HepG2 (cell line): ENCODE data around the gene L2HGDH. TPM values are rescaled to one million over a fixed set of nuclear protein-coding genes. Genes with fewer than 3 reads are reported as not detected.

Experiments
- ATAC-seq: fragments of 200-7000 bp; cut with Tn5 transposase; 3 replicates; pipeline ENCODE4 v1.9.1; 2020; ENCODE audit warnings: mild to moderate bottlenecking, moderate library complexity
- BruUV-seq: library from RNA; stranded (reverse); fragments of 400-500 nt; replicated peaks from 2 replicates; lab custom pipeline; 2021; lab: Mats Ljungman, UMichigan
- CTCF ChIA-PET: fragments of 300-600 bp; formaldehyde crosslinking; extraction: SDS; loops from one replicate; lab custom pipeline; 2021; ENCODE audit warnings: low total read pairs, inconsistent platforms, low intra/inter-chr PET ratio; lab: Yijun Ruan, JAX
- POLR2A ChIA-PET: fragments of 350-600 bp; sonication (Branson Sonifier 250); formaldehyde crosslinking; loops from one replicate; lab custom pipeline; 2020; ENCODE audit warnings: antibody characterized with exemption, inconsistent platforms; lab: Yijun Ruan, JAX
- DNase-seq: peaks from one replicate; pipeline ENCODE4 v3.0.0-alpha.2; 2015; ENCODE audit warnings: low spot score
- FAIRE-seq: peaks from 3 replicates; lab custom pipeline; 2011; peaks lifted over from hg19 to GRCh38; lab: Jason Lieb, UNC
- H2AFZ ChIP-seq: one replicate; pipeline ENCODE4 v1.6.1; 2011; ENCODE audit warnings: low read length, inconsistent platforms
- H3K27ac ChIP-seq: fragments of 300-600 bp; 3 replicates; pipeline ENCODE4 v1.8.0; 2011; ENCODE audit warnings: mixed run types, mild to moderate bottlenecking, mixed read lengths, low read length, inconsistent platforms; ENCODE audit not compliant: insufficient read depth; ENCODE audit errors: extremely low read length
- H3K27me3 ChIP-seq, 2 experiments: fragments of 200-600 bp in 1 of 2; 2 replicates in 1 of 2; 3 replicates in 1 of 2; pipeline versions ENCODE4 v1.6.0 to v1.8.0; 2011; ENCODE audit warnings: low read length in 2 of 2, mild to moderate bottlenecking in 2 of 2, moderate library complexity in 2 of 2, inconsistent platforms in 1 of 2; ENCODE audit not compliant: insufficient read depth in 2 of 2, control insufficient read depth in 1 of 2
- H3K36me3 ChIP-seq, 2 experiments: fragments of 200-600 bp in 1 of 2; replicated peaks in 1 of 2; 2 replicates in 1 of 2; 3 replicates in 1 of 2; pipeline versions ENCODE4 v1.5.1 to v1.8.0; 2011; ENCODE audit warnings: low read length in 2 of 2, inconsistent platforms in 1 of 2; ENCODE audit not compliant: insufficient read depth in 2 of 2, control insufficient read depth in 1 of 2
- H3K4me1 ChIP-seq: 2 replicates; pipeline ENCODE4 v1.5.1; 2012; ENCODE audit warnings: low read length, inconsistent platforms; ENCODE audit not compliant: insufficient read depth
- H3K4me2 ChIP-seq: 2 replicates; pipeline ENCODE4 v1.6.0; 2011; ENCODE audit warnings: low read depth, low read length, inconsistent platforms
- H3K4me3 ChIP-seq, 3 experiments: fragments of 200-600 bp in 1 of 3; sonication (generic), shearing (Covaris generic) in 1 of 3; replicated peaks in 1 of 3; 2 replicates each; pipeline ENCODE4 v1.5.1; 2011 to 2016; ENCODE audit warnings: low read length in 3 of 3, inconsistent platforms in 2 of 3, low read depth in 2 of 3, mild to moderate bottlenecking in 2 of 3, control low read depth in 1 of 3, mixed read lengths in 1 of 3; ENCODE audit not compliant: insufficient read depth in 1 of 3
- H3K79me2 ChIP-seq: one replicate; pipeline ENCODE4 v1.6.1; 2011; ENCODE audit warnings: low read length, inconsistent platforms; ENCODE audit not compliant: insufficient read depth
- H3K9ac ChIP-seq: 2 replicates; pipeline ENCODE4 v1.6.0; 2011; ENCODE audit warnings: mild to moderate bottlenecking, low read depth, low read length, inconsistent platforms; ENCODE audit not compliant: insufficient read depth
- H3K9me3 ChIP-seq: 2 replicates; pipeline ENCODE4 v1.5.1; 2012; ENCODE audit warnings: mild to moderate bottlenecking, low read length
- H4K20me1 ChIP-seq: 2 replicates; pipeline ENCODE4 v1.6.0; 2011; ENCODE audit warnings: inconsistent platforms, mild to moderate bottlenecking, low read length, moderate library complexity; ENCODE audit not compliant: insufficient read depth
- AKAP8 ChIP-seq: sonication (generic); formaldehyde crosslinking; IDR thresholded peaks from 2 replicates; pipeline ENCODE4 v1.5.1; 2020; ENCODE audit warnings: mild to moderate bottlenecking, missing genetic modification reagents
- BCL6 ChIP-seq: IDR thresholded peaks from 2 replicates; pipeline ENCODE4 v1.6.1; 2016; ENCODE audit warnings: missing genetic modification reagents, missing compliant biosample characterization
- MAF1 ChIP-seq: sonication (generic); formaldehyde crosslinking; IDR thresholded peaks from 2 replicates; pipeline ENCODE4 v1.5.0; 2020; ENCODE audit warnings: missing genetic modification reagents, borderline replicate concordance
- POLR2G ChIP-seq: fragments of 200-400 bp; formaldehyde crosslinking; IDR thresholded peaks from 2 replicates; pipeline ENCODE4 v1.6.1; 2018; ENCODE audit warnings: mild to moderate bottlenecking, low read depth, low read length, moderate library complexity
- SRF ChIP-seq: IDR thresholded peaks from 2 replicates; pipeline ENCODE4 v1.6.1; 2011; ENCODE audit warnings: mild to moderate bottlenecking, low read depth, low read length, moderate library complexity
- TP53 ChIP-seq: sonication (generic); formaldehyde crosslinking; conservative IDR thresholded peaks from 2 replicates; pipeline ENCODE4 v1.4.0; 2020; ENCODE audit warnings: missing genetic modification reagents
- ZEB1 ChIP-seq: IDR thresholded peaks from 2 replicates; pipeline ENCODE4 v1.6.1; 2012; ENCODE audit warnings: mild to moderate bottlenecking, low read depth, inconsistent platforms; ENCODE audit not compliant: insufficient replicate concordance
- ZNF891 ChIP-seq: sonication (generic); formaldehyde crosslinking; IDR thresholded peaks from 2 replicates; pipeline ENCODE4 v1.5.0; 2020; ENCODE audit warnings: mild to moderate bottlenecking, missing genetic modification reagents
- WGBS: methylation state at CpG from one replicate; pipeline ENCODE4 v1.1.6; 2017; ENCODE audit warnings: low lambda C conversion rate; 5-methylcytosine and 5-hydroxymethylcytosine counted together
- in situ Hi-C: cut with HindIII; loops from 2 replicates; pipeline ENCODE4 v1.10.0; 2017; ENCODE audit warnings: low pct_unique_long_range_greater_than_20kb; ENCODE audit not compliant: extremely low pct_ligation_motif_present
- intact Hi-C: fragments of 100-400 bp; cut with micrococcal nuclease; formaldehyde crosslinking; loops from one replicate; pipeline ENCODE4 v1.10.0; 2022; ENCODE audit not compliant: unreplicated experiment
- polyA plus RNA-seq, 8 experiments: library from polyadenylated mRNA; depleted of rRNA in 3 of 8; stranded (reverse) in 7 of 8; unstranded in 1 of 8; fragments of >200 nt; fragmentation: Illumina TruSeq in 4 of 8; extraction: Trizol in 4 of 8; gene quantifications; 2 replicates each; pipeline versions ENCODE4 v1.2.1 to v1.2.3, GENCODE V29; 2011 to 2016; ENCODE audit warnings: low read depth in 4 of 8, missing spikeins in 1 of 8, mixed read lengths in 1 of 8; ENCODE audit not compliant: insufficient read depth in 1 of 8
- total RNA-seq, 5 experiments: library from RNA; depleted of rRNA; stranded (reverse); fragments of >200 nt; fragmentation: Illumina TruSeq; extraction: Trizol; gene quantifications; 2 replicates each; pipeline ENCODE4 v1.2.3, GENCODE V29; 2016; ENCODE audit warnings: low read depth in 1 of 5
- TF ChIP-seq, protein P1 (sequence below): sonication (generic); formaldehyde crosslinking; IDR thresholded peaks from 2 replicates; pipeline ENCODE4 v1.4.0; 2020; ENCODE audit warnings: missing genetic modification reagents

The L2HGDH gene
- total and polyA plus RNA-seq, 2 of the 13 experiments (the other 11 are each of a cell fraction or from before 2014, with no cell fraction given), result 3.3 to 5.0 TPM

- ChIA-PET POLR2A (no interaction called here), CTCF (no interaction called here)
- Histone ChIP-seq H3K4me1 (no peaks in the 10 kb centered on the region), H3K27ac (no peak overlapping the region), H4K20me1 (no peaks in the 10 kb centered on the region), H3K4me2 (no peak overlapping the region), H3K4me3 (no peak overlapping the region), H3K9me3 (no peaks in the 10 kb centered on the region), H3K36me3 (no peaks in the 10 kb centered on the region), H3K27me3 (no peaks in the 10 kb centered on the region), H2AFZ (no peak overlapping the region), H3K79me2 (no peaks in the 10 kb centered on the region), H3K9ac (no peak overlapping the region)
- DNase-seq (no peak), FAIRE-seq (no peak), ATAC-seq (no peak)
- 92% methylated on average over 1 of the region's 1 CpG for WGBS
- in situ Hi-C loops, result no loop called here
- BruUV-seq, result no TSS peak
- TF ChIP-seq, protein P1, sequence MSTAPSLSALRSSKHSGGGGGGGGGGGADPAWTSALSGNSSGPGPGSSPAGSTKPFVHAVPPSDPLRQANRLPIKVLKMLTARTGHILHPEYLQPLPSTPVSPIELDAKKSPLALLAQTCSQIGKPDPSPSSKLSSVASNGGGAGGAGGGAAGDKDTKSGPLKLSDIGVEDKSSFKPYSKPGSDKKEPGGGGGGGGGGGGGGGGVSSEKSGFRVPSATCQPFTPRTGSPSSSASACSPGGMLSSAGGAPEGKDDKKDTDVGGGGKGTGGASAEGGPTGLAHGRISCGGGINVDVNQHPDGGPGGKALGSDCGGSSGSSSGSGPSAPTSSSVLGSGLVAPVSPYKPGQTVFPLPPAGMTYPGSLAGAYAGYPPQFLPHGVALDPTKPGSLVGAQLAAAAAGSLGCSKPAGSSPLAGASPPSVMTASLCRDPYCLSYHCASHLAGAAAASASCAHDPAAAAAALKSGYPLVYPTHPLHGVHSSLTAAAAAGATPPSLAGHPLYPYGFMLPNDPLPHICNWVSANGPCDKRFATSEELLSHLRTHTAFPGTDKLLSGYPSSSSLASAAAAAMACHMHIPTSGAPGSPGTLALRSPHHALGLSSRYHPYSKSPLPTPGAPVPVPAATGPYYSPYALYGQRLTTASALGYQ (CRISPR knock-in tag), result no peak
- no peak for TF ChIP-seq AKAP8 (CRISPR knock-in tag)
- no peak for TF ChIP-seq ZNF891 (CRISPR knock-in tag)
- TF ChIP-seq SRF, result no peak
- TF ChIP-seq TP53 (CRISPR knock-in tag), result no peak
- TF ChIP-seq MAF1 (CRISPR knock-in tag), result no peak
- TF ChIP-seq ZEB1, result no peak
- no peak for TF ChIP-seq POLR2G
- TF ChIP-seq BCL6 (CRISPR knock-in tag), result no peak
- intact Hi-C loops, result no loop called here
These were observed 42.5 kb upstream of the L2HGDH start for GRCh38 chr14:50354527-50354926.
